Hepatic stellate cell (primary cell): ENCODE data around the gene PCGF3.
"Not testable (repeated sequence)": the region's sequence is repeated elsewhere in the genome, so short reads cannot be mapped to it uniquely, and the experiment has no call there.

Experiments
- DNase-seq: peaks from one replicate; pipeline ENCODE4 v3.0.0; 2011; ENCODE audit warnings: low spot score

The PCGF3 gene

DNA sequence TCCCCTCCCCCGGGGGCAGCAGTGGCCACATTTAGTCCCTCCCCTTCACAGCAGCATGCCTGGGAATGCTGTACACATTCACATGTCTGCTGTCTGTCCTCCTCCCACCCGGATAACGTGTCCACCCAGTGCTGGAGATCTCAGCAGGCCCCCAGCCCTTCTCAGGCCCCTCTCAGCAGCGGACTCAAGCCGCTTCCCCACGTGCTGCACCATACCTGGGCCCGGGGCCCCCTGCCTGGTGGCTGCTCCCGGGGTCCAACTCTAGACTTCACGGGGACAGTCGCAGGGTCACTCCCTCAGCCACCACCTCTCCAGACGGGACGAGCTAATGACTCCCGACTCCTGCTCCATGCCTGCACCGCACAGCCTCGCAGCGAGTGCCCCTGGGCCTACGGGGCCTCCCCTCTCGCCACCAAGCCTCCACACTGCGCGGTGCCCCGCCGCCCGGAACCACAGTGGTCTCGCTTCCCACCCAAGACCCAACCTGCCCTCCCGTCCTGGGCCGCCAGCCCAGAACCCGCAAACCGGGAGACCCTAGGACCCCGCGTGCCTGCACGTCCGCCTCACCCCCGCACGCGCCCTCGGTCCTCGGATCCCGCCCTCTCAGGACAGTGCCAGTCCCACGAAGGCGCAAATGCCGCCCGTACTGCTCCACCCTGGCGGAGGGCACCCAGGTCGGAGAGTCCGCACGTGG is 1.3 kb upstream of the PCGF3 start:
- DNase-seq = no peak

DNA sequence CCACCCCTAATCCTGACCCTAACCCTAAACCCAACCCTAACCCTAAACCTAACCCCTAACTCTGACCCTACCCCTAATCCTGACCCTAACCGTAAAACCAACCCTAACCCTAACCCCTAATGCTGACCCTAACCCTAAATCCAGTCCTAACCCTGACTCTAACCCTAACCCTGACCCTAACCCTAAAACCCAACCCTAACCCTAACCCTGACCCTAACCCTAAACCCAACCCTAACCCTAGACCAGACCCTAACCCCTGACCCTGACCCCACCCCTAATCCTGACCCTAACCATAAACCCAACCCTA is 708 bp upstream of the PCGF3 start:
- DNase-seq = no peak

DNA sequence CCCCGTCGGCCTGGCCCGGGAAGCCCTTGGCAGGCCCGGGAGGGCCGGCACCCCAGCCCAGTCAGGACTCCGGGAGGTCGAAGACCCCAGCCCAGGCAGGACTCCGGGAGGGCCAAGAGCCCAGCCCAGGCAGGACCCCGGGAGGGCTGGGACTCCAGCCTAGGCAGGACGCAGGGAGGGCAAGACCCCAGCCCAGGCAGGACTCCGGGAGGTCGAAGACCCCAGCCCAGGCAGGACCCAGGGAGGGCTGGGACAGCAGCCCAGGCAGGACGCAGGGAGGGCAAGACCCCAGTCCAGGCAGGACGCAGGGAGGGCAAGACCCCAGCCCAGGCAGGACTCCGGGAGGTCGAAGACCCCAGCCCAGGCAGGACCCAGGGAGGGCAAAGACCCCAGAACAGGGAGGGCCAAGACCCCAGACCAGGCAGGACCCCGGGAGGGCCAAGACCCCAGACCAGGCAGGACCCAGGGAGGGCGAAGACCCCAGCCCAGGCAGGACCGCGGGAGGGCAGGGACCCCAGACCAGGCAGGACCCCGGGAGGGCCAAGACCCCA is 526 bp downstream of the PCGF3 start:
- DNase-seq = not testable (repeated sequence)

DNA sequence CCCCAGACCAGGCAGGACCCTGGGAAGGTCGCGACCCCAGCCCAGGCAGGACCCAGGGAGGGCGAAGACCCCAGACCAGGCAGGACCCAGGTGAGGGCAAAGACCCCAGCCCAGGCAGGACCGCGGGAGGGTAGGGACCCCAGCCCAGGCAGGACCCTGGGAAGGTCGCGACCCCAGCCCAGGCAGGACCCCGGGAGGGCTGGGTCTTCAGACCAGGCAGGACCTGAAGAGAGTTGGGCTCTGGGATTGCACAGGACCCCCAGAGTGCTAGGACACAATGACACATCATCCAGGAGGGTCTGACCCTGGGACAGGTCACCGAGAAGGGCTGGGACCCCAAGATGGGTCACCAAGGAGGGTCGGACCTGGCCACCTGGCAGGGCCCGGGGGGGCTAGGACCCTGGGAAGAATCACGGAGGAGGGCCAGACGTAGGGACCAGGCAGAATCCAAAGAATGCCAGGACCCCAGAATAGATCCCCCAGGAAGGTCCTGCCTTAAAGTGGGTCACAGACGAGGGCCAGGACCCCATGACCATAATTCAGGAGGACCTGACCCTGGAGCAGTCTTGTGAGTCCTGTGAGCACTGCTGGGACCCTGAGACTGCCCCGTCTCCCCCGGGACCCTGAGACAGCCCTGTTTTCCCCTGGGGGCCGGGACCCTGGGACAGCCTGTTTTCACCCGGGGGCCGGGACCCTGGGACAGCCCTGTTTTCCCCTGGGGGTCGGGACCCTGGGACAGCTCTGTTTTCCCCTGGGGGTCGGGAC is 1.4 kb downstream of the PCGF3 start:
- no peak for DNase-seq

DNA sequence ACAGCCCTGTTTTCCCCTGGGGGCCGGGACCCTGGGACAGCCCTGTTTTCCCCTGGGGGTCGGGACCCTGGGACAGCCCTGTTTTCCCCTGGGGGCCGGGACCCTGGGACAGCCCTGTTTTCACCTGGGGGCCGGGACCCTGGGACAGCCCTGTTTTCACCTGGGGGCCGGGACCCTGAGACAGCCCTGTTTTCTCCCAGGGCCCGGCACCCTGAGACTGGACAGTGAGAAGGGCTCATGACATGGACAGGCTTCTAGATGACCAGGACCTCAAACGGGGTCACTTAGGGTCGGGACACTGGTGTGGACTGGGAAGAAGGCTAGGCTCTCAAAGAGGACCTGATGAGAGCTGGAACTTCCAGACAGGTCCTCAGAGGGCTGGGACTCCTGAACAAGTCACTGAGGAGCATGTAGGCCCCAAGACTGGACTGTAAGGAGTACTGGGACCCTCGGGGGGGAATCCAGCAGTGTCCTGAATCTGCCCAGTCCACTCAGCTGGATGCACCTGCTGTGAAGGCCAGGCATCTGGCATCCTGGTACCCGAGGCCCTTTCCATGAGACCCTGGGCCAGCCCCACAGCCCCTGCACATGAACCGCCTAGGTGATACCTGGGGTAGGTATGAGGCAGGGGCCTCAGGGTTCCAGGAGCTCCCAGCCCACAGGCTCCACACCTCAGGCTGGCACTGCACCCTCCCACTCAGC is 2.4 kb downstream of the PCGF3 start:
- DNase-seq = no peak

DNA sequence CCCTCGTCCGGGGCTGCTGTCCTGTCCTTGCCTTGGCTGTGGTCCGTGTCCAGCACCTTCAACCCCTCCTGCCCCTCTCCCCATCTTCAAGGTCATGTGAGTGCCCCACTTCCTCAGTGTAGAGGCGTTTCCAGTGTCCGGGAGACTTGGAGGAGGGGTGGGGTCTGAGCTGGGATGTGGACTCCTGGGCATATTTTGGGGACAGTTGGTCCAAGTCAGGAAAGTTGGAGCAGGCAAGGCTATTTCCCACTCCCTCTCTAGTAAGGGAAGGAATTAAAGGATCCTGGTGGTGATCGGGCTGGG is 3.0 kb downstream of the PCGF3 start:
- DNase-seq = no peak

DNA sequence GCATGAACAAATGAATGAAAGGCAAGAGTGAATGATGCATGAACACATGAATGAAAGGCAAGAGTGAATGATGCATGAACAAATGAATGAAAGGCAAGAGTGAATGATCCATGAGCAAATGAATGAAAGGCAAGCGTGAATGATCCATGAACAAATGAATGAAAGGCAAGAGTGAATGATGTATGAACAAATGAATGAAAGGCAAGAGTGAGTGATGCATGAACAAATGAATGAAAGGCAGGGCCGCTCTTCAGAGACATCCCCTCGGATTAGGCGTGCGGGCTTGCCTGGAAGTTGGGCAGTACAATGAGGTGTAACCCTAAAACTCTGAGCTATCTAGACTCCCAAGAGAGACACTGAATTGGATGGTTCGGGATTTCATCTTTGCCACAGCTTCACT is 3.7 kb downstream of the PCGF3 start:
- DNase-seq = no peak

DNA sequence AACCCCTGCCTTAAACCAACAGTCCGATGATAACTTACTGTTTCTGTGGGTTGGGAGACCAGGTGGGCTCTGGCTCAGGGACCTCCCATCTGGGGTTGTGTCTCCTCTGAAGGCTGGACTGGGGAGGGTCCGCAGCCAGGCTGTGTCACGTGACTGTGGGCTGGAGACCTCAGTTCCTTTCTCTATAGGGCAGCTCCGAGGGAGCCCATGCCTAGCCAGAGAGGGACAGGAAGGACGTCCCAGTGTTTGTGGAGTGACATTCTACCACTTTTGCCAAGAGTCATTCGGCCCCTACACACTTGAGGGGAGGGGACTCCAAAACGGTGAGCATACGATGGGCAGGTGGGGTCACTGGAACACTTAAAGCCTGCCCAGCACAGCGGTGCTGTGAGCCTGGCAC is 4.5 kb downstream of the PCGF3 start:
- DNase-seq = no peak

DNA sequence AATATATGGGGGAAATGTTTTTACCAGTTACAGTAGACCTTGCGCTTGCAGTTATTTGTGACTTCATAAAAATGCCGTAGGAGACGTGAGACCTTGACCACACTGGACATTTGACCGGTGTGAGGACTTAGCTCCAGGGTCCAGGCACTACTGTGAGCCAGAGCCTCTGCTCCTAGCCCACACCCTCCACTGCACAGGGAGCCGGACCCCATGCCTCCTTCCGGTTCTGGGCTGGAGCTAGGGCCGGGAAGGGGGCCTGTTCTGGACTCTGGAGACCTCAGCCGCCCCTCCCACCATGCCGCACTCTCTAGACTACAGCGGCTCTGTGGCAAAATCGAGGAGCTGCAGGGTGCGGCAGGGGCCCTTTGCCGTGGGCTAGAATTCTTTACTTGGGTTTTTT is 5.3 kb downstream of the PCGF3 start:
- DNase-seq = no peak

DNA sequence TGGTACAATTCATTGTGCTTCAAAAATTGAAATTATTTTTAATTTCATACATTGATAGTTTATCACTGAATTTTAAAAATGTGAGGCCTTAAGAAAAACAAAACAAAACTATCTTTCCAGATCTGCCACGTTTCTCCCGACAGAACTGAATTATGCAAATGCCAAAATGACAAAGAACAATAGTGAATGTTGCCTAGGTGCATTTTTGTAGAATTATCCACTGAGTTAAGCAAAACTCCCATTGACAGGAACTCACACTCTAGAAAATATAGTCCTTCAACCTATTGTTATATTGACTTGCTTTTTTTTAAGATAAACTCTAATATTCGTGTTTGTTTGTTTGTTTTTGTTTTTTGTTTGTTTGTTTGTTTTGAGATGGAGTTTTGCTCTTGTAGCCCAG is 6.5 kb downstream of the PCGF3 start:
- no peak for DNase-seq

DNA sequence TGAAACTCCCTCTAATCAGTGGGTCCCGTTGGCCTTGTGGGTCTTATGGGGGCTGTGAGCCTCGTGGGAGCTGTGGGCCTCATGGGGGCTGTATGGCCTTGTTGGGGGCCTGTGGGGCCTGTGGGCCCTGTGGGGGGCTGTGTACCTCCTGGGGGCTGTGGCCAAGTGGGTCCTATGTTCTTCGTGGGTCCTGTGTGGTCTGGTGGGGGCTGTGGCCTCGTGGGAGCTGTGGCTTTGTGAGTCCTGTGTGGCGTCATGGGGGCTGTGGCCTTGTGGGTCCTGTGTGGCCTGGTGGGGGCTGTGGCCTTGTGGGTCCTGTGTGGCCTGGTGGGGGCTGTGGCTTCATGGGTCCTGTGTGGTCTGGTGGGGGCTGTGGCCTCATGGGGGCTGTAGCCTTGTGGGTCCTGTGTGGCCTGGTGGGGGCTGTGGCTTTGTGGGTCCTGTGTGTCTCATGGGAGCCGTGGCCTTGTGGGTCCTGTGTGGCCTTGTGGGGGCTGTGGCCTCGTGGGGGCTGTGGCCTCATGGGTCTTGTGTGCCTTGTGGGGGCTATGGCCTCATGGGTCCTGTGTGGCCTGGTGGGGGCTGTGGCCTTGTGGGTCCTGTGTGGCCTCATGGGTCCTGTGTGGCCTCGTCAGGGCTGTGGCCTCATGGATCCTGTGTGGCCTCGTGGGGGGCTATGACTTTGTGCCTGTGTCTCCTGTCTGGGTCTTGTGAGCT is 7.4 kb downstream of the PCGF3 start:
- DNase-seq = no peak

DNA sequence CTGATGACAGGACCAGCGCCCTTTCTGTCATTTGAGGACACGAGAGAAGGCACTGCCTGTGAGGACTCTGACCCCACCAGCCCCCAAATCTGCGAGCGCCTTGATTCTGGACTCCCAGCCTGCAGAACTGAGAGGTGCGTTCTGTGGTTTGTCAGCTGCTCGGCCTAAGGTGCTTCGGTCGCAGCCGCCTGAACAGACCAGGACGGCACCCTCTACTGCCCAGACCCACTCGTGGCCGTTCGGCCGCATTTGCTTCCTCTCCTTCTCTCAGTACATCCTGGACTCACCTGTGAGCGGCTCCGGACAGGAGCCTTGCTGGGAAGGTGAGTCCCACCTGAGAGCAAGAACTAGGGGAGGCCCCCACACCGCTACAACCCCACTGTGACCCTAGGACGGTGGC is 8.5 kb downstream of the PCGF3 start:
- DNase-seq = no peak

DNA sequence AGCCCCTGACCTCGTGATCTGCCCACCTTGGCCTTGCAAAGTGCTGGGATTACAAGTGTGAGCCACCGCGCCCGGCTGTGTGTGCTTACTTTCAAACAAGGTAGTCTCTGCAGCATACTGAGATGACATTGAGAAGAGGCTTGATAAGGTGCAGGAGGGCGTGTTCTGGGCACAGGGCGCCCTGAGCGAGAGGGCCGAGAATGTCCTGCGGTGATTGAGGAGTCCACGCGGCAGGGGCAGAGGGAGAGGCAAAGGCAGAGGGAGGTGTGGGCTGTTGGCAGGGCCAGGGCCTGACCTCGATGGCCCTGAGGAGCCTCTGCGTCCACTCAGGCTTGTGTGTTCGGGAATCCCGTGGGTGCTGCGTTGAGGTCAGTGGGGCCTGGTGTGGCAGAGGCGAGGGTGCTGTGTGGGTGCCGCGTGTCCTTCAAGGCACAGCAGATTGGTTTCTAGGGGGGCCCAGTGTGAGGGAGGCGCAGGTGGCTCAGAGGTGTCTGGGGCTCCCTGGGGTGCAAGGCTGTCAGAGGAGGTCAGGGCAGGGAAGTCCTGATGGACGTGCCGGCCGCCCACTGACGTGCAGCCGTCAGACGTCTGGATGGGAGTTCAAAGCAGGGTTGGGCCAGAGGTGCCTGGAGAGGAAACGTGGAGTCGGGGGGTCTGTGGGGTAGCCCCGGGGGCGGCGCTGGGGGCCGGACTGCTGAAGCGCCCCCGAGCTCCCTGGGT is 12.1 kb downstream of the PCGF3 start:
- DNase-seq = no peak

DNA sequence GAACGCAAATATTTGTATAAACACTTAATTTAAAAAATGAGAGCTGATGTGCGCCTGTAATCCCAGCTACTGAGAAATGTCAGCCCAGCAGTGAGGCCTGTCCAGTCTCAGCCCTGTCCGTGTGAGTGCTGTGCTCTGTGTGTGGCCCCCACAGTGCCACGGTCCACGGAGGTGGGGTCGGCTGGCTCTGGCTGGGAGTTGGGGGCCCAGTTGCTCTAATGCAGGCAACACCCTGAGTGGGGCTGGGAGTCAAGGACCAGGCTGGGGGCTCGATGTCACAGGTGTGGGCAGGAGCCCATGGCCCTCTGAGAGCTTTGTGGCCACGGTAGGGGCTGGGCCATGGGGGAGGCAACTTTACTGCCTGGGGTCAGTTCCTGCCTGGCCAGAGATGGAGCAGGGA is 12.8 kb downstream of the PCGF3 start:
- no peak for DNase-seq

DNA sequence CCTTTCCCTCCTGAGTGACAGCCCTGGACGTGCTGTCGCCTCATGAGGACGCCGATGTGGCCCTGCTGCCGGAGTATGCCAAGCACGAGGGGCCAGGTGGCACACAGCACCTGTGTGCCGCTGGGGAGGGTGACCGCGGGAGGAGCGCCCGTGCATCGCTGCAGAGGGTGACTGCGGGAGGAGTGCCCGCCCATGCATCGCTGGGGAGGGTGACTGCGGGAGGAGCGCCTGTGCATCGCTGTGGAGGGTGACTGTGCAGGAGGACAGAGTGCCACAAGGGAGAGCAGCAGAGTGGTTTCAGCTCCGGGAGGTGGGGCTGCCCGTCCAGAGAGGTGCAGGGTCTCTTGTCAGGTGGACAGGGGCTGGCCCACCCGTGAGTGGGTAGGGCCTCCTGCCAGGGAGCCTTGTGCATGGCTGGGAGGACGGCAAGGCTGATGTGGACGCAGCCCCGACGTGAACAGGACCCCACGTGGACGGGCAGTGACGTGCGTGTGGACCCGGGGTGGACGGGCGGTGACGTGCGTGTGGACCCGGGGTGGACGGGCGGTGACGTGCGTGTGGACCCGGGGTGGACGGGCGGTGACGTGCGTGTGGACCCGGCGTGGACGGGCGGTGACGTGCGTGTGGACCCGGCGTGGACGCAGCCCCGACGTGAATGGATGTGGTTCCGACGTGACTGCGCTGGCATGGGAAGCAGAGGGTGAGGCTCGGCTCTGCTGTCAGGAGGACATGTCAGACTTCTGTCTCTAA is 14.7 kb downstream of the PCGF3 start:
- DNase-seq = no peak

DNA sequence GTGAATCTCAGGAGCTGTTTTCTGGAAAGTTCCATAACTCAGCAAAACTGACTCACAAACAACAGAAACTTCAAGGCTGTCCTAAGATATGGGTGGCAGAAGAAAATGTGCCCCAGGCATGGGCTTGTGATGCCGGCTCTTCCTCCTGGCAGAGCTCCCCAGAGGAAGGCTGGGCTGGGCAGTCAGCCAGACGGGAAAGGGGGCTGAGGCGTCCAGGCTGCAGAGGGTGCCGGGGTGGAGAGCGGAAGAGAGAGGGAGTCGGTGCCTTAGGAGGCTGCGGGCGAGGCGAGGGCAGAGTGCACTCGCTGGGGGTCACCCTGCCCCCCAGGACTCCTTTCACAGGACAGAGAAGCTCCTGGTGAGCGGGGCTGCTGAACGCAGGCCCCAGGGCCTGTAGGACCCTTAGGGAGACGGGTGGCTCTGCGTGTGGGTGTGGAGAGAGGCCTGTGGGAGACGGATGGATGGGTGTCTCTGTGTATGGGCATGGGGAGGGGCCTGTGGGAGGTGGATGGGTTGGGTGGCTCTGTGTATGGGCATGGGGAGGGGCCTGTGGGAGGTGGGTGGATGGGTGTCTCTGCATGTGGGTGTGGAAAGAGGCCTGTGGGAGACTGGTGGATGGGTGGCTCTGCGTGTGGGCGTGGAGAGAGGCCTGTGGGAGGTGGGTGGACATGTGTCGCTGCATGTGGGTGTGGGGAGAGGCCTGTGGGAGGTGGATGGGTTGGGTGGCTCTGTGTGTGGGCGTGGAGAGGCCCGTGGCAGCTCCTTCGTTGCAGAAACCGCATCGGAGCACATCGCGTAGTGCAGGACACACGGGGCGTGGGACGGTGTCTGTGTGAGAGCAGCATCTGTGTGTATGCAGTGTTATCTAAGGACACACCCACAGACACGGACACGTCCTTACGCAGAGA is 15.9 kb downstream of the PCGF3 start:
- DNase-seq = peak; percentile 41

DNA sequence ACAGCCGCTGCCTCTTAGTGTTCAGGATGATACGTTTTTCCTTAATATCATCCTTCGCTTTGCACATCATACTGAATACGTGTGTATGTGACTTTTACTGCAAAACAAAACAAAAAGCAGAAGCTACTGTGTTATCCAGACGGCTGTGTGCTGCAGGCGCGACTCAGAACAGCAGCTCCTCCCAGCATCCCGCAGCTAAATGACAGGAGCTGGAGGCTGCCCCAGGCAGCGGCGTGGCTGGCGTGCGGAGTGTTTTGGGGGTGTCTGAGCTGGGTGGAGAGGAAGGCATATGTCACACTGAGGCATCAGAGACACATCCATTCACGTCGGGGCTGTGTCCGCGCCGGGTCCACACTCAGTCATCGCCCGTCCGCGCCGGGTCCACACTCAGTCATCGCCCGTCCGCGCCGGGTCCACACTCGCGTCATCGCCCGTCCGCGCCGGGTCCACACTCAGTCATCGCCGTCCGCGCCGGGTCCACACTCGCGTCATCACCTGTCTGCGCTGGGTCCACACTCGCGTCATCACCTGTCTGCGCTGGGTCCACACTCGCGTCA is 16.6 kb downstream of the PCGF3 start:
- DNase-seq = no peak

DNA sequence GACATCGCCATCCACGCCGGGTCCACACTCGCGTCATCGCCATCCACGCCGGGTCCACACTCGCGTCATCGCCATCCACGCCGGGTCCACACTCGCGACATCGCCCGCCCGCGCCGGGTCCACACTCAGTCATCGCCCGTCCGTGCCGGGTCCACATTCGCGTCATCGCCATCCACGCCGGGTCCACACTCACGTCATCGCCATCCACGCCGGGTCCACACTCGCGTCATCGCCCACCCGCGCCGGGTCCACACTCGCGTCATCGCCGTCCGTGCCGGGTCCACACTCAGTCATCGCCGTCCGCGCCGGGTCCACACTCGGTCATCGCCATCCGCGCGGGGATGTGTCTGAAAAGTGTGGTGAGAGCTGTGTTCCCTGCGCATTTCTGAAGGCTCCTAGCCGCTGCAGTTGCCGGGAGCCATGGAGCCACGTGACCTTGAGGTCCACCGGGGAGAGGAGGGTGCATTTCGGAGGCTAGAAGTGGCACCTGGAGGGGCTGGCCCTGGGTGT is 17.3 kb downstream of the PCGF3 start:
- no peak for DNase-seq

DNA sequence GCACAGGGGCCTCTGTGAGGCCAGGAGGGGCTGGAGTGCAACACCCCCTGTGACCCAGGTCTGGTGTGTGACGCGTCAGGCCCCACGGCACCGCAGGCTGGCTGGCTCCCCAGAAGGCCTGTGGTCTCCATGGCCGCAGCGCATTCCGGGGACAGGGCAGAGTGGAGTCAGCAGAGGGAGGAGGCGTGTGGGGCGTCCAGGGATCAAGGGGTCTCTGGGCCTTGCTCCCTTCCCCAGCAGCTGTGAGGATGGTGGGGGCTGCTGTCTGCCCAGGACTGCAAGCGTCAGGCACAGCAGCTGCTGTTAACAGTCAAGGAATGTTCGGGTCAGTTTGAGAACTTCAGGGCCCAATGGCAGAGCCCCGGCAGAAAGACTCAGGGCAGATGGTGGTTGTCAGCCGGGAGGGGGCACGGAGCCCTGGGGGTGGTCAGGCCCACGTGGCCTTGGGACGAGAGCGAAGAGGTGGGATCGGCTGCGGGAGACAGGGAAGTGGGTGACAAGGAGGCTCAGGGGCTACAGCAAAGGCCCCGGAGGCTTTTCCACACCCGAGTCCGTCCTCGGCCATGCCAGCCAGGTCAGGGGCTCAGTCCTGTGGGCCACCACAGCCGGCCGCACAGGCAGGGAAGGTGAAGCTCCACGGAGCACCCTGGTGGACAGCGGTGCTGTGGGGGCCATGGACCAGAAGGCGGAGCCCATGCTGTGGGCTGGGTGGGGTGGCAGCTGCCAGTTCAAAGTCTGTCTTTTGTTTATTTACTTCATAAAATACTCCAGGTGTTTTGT is 18.3 kb downstream of the PCGF3 start:
- no peak for DNase-seq
